ENCODE data around the gene FAM169A. TPM values are rescaled to one million over a fixed set of nuclear protein-coding genes. Genes with fewer than 3 reads are reported as not detected.
"Not testable (repeated sequence)": the region's sequence is repeated elsewhere in the genome, so short reads cannot be mapped to it uniquely, and the experiment has no call there.

The FAM169A gene
- total RNA-seq, 4 donors from 2014 or later: 0.19 to 0.96 (median 0.30) TPM

DNA sequence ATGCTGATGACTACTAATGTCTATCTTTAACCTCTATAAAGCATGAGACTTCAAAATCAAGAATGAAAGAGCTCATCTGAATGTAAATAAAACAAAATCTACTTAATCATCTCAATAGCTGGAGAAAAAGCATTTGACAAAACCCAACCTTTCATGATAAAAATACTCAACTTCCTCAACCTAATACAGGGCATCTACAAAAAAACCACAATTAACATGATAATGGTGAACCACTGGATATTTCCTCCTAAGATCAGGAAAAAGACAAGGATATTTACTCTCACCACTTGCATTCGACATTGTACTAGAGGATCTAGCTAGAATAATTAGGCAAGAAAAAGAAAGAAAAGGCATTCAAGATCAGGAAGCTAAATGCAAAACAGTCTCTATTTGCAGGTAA lies 49.3 kb downstream of the FAM169A start:
- TF ChIP-seq, protein P1, sequence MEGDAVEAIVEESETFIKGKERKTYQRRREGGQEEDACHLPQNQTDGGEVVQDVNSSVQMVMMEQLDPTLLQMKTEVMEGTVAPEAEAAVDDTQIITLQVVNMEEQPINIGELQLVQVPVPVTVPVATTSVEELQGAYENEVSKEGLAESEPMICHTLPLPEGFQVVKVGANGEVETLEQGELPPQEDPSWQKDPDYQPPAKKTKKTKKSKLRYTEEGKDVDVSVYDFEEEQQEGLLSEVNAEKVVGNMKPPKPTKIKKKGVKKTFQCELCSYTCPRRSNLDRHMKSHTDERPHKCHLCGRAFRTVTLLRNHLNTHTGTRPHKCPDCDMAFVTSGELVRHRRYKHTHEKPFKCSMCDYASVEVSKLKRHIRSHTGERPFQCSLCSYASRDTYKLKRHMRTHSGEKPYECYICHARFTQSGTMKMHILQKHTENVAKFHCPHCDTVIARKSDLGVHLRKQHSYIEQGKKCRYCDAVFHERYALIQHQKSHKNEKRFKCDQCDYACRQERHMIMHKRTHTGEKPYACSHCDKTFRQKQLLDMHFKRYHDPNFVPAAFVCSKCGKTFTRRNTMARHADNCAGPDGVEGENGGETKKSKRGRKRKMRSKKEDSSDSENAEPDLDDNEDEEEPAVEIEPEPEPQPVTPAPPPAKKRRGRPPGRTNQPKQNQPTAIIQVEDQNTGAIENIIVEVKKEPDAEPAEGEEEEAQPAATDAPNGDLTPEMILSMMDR (IDR thresholded peaks at IDR 0.05): no peak
- DNase-seq (ENCODE audit: low spot score) (no peak), ATAC-seq (ENCODE audit: low FRiP score) (no peak)

DNA sequence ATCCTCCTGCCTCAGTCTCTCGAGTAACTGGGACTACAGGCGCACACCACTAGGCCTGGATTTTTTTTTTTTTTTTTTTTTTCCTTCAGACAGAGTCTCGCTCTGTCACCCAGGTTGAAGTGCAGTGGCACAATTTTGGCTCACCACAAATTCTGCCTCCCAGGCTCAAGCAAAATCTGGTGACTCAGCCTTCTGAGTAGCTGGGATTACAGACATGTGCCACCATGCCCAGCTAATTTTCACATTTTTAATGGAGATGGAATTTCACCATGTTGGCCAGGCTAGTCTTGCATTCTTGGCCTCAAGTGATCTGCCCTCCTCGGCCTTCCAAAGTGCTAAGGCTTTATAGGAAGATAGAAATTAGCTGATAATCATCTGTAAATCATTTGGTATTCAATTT lies 55.3 kb downstream of the FAM169A start:
- ATAC-seq (ENCODE audit: low FRiP score) (no peak), DNase-seq (ENCODE audit: low spot score) (no peak)
- TF ChIP-seq, protein P1 (IDR thresholded peaks at IDR 0.05): no peak

DNA sequence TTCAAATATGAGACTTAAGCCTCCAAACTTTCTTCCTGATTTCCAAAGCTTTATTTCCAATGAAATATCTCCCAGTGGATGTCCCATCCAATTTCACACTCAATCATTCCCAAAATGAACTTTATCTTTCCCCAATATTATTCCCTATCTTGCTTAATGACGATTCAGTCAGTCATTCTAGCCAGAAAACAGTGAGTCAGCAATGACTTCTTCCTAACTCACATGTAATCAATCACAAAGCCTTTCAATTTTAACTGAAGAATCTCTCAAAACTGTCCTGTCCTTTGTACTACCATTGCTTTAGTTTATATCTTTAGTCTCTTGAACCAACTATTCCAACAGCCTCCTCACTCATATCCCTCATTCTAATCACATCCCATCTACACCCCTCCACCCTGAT lies 64.2 kb downstream of the FAM169A start:
- TF ChIP-seq, protein P1 (IDR thresholded peaks at IDR 0.05): no peak
- ATAC-seq (ENCODE audit: low FRiP score): no peak
- DNase-seq (ENCODE audit: low spot score): no peak

DNA sequence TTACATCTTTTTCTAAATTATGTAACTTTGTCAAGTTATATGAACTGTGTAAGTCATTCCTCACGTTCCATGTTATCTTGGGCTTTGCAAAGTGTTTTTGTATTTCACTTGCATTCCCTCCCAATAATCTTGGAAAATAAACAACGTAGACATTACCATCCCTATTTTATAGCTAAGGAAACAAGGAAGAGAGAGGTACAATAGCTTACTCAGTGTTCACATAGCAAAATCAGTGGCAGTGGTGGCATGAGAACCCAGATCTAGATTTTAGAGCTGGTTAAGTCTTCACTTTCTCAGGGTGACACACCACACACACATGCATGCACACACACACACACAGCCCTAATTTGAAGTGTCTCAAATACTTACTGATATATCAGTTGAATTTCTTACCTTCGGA lies 65.0 kb downstream of the FAM169A start:
- DNase-seq (ENCODE audit: low spot score) (no peak), ATAC-seq (ENCODE audit: low FRiP score) (no peak)
- TF ChIP-seq, protein P1 (IDR thresholded peaks at IDR 0.05): no peak

DNA sequence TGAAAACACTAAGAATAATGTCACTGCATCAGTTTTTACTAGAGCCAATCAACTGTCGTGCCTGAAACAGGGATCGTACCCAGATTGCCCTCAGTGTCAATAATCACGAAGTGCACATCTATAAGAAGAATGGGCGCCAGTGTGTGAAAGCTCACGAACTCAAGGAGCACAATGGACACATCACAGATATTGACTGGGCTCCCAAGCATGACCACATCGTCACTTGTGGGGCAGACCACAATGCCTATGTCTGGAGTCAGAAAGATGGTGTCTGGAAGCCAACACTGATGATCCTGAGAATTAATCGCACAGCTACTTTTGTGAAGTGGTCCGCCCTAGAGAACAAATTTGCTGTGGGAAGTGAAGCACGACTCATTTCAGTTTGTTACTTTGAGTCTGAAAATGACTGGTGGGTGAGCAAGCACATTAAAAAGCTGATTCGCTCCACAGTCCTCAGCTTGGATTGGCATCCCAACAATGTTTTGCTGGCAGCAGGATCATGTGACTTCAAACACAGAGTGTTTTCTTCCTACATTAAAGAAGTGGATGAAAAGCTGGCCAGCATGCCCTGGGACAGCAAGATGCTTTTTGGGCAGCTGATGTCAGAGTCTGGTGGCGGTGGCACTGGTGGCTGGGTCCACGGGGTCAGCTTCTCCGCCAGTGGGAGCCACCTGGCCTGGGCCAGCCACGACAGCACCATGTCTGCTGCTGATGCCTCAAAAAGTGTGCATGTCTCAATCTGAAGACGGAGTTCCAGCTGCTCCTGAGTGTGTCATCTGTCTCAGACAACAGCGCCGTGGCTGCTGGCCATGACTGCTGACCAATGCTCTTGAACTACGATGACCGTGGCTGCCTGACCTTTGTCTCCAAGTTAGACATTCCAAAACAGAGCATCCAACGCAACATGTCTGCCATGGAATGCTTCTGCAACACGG lies 66.9 kb downstream of the FAM169A start:
- ATAC-seq (ENCODE audit: low FRiP score) (no peak), DNase-seq (ENCODE audit: low spot score) (no peak)
- TF ChIP-seq, protein P1 (IDR thresholded peaks at IDR 0.05): no peak

DNA sequence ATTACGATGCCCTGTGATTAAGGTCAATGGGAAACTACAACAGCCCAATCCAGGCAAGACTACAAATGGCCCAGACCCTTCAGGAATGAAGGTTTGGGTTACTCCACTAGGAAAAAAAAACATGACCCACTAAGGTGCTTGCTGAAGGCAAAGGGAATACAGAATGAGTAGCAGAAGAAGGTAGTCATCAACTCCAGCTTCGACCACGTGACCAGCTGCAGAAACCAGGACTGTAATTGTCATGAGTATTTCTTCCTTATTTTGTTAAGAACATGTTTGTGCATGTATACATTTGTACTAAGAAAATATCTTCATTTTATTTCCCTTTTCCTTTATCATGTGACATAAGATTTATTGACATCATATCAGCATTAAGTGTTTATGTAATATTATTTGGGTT lies 74.5 kb downstream of the FAM169A start:
- not testable (repeated sequence) for DNase-seq (ENCODE audit: low spot score); ATAC-seq (ENCODE audit: low FRiP score)

DNA sequence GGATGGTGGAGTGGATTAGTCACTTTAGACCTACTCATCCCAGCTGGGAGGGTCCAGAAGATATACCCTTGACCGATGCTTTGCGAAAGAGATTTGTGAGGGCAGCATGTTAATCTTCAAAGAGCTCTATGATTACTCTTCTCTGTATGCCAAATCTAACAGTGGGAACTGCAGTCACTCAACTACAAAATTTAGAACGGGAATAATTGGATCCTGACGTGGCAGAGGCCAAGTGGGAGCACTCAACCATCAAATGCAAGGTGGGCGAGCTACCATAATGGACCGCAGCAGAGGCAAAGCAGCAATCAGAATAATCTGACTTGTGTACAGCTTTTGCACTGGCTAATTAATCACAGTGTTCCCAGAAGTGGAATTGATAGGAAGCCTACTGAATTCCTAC lies 78.8 kb downstream of the FAM169A start:
- no peak for DNase-seq (ENCODE audit: low spot score)
- ATAC-seq (ENCODE audit: low FRiP score): no peak
- TF ChIP-seq, protein P1 (IDR thresholded peaks at IDR 0.05): no peak

All from omental fat pad (tissue), 4 donors.